HCT116 (cell line): ENCODE results near the gene PAM16. TPM values are rescaled to one million over a fixed set of nuclear protein-coding genes. Genes with fewer than 3 reads are reported as not detected.

Experiments
- ATAC-seq: fragments of 200-7000 bp; cut with Tn5 transposase; 2 replicates; pipeline ENCODE4 v1.9.1; 2020; ENCODE audit warnings: mild to moderate bottlenecking, moderate library complexity
- BruUV-seq: library from RNA; stranded (reverse); fragments of 400-500 nt; replicated peaks from 2 replicates; lab custom pipeline; 2021; lab: Mats Ljungman, UMichigan
- CTCF ChIA-PET: fragments of 300-600 bp; sonication (Branson Sonifier 250); formaldehyde crosslinking; loops from one replicate; lab custom pipeline; 2021; ENCODE audit warnings: antibody characterized with exemption; lab: Charles Lee
- POLR2A ChIA-PET: fragments of 300-600, 350-600 bp; sonication (Branson Sonifier 250); formaldehyde crosslinking; loops from one replicate; lab custom pipeline; 2021; ENCODE audit warnings: antibody characterized with exemption; lab: Charles Lee
- RAD21 ChIA-PET, 2 experiments: fragments of 300-600 bp; sonication (Branson Sonifier 250); formaldehyde crosslinking; loops; one replicate each; lab custom pipeline; 2023; ENCODE audit warnings: low total read pairs in 2 of 2; ENCODE audit not compliant: uncharacterized antibody in 2 of 2, unreplicated experiment in 2 of 2, low non-redundant PET in 1 of 2; lab: Charles Lee
- DNase-seq: peaks from one replicate; pipeline ENCODE4 v3.0.0-alpha.2; 2010; ENCODE audit warnings: low read depth, low spot score
- H2AFZ ChIP-seq: fragments of 200-600 bp; shearing (Covaris generic), sonication (generic); 2 replicates; pipeline ENCODE4 v1.6.1; 2017; ENCODE audit warnings: low read depth, mixed run types, mixed read lengths, antibody characterized with exemption, low read length; ENCODE audit not compliant: poor library complexity, severe bottlenecking
- H3K27ac ChIP-seq: 2 replicates; pipeline ENCODE4 v1.5.1; 2012; ENCODE audit warnings: low read depth, low read length
- H3K27me3 ChIP-seq: fragments of 200-600 bp; sonication (generic); 2 replicates; pipeline ENCODE4 v1.6.1; 2016; ENCODE audit warnings: mixed run types, low read length, mixed read lengths; ENCODE audit not compliant: insufficient read depth
- H3K36me3 ChIP-seq, 2 experiments: fragments of 200-500 bp in 1 of 2; fragments of 200-600 bp in 1 of 2; sonication (Bioruptor generic) in 1 of 2; sonication (generic) in 1 of 2; 2 replicates each; pipeline versions ENCODE4 v1.5.1 to v1.6.1; 2014 to 2016; ENCODE audit warnings: low read length in 2 of 2, inconsistent platforms in 1 of 2, mixed read lengths in 1 of 2, mixed run types in 1 of 2; ENCODE audit not compliant: insufficient read depth in 2 of 2, control insufficient read depth in 1 of 2
- H3K4me1 ChIP-seq, 2 experiments: fragments of 200-600 bp in 1 of 2; sonication (generic) in 1 of 2; 2 replicates each; pipeline versions ENCODE4 v1.5.1 to v1.6.1; 2012 to 2017; ENCODE audit warnings: low read length in 2 of 2, inconsistent platforms in 1 of 2, mild to moderate bottlenecking in 1 of 2, mixed read lengths in 1 of 2, mixed run types in 1 of 2, moderate library complexity in 1 of 2; ENCODE audit not compliant: insufficient read depth in 2 of 2, control insufficient read depth in 1 of 2
- H3K4me2 ChIP-seq: fragments of 200-600 bp; sonication (generic); 2 replicates; pipeline ENCODE4 v1.6.1; 2017; ENCODE audit warnings: mixed run types, low read length, mixed read lengths
- H3K4me3 ChIP-seq, 2 experiments: fragments of 200-600 bp in 1 of 2; sonication (generic) in 1 of 2; replicated peaks in 1 of 2; 2 replicates each; pipeline ENCODE4 v1.5.1; 2011 to 2016; ENCODE audit warnings: low read length in 2 of 2, control low read depth in 1 of 2, low read depth in 1 of 2, mild to moderate bottlenecking in 1 of 2, mixed read lengths in 1 of 2, mixed run types in 1 of 2
- H3K79me2 ChIP-seq: fragments of 200-600 bp; sonication (generic); 2 replicates; pipeline ENCODE4 v1.6.1; 2017; ENCODE audit warnings: mild to moderate bottlenecking, mixed run types, low read length, moderate library complexity, mixed read lengths; ENCODE audit not compliant: insufficient read depth
- H3K9ac ChIP-seq: fragments of 200-600 bp; sonication (generic); 2 replicates; pipeline ENCODE4 v1.6.1; 2016; ENCODE audit warnings: low read length, mixed read lengths
- H3K9me2 ChIP-seq: fragments of 200-600 bp; sonication (generic), shearing (Covaris generic); 2 replicates; pipeline ENCODE4 v1.6.1; 2017; ENCODE audit warnings: mixed run types, mild to moderate bottlenecking, moderate library complexity; ENCODE audit not compliant: insufficient read depth
- H3K9me3 ChIP-seq, 2 experiments: fragments of 200-500 bp in 1 of 2; fragments of 200-600 bp in 1 of 2; sonication (Bioruptor generic) in 1 of 2; sonication (generic) in 1 of 2; 2 replicates each; pipeline ENCODE4 v1.6.1; 2014 to 2017; ENCODE audit warnings: low read length in 2 of 2, mixed read lengths in 2 of 2, inconsistent platforms in 1 of 2, low read depth in 1 of 2, mild to moderate bottlenecking in 1 of 2, mixed run types in 1 of 2, moderate library complexity in 1 of 2; ENCODE audit not compliant: control insufficient read depth in 1 of 2, insufficient read depth in 1 of 2
- H4K20me1 ChIP-seq: fragments of 200-600 bp; sonication (generic), shearing (Covaris generic); 2 replicates; pipeline ENCODE4 v1.6.1; 2017; ENCODE audit warnings: mixed run types, mild to moderate bottlenecking, moderate library complexity; ENCODE audit not compliant: insufficient read depth
- ELF1 ChIP-seq: IDR thresholded peaks from 2 replicates; pipeline ENCODE4 v1.6.1; 2012; ENCODE audit warnings: low read depth, borderline replicate concordance
- EZH2 ChIP-seq: fragments of 200-600 bp; sonication (generic); IDR thresholded peaks from 2 replicates; pipeline ENCODE4 v1.6.1; 2017; ENCODE audit warnings: antibody characterized with exemption, mixed run types
- EZH2phosphoT487 ChIP-seq: fragments of 200-600 bp; IDR thresholded peaks from 2 replicates; pipeline ENCODE4 v1.6.1; 2018; ENCODE audit warnings: antibody characterized with exemption, borderline replicate concordance
- FOSL1 ChIP-seq: IDR thresholded peaks from 2 replicates; pipeline ENCODE4 v1.6.1; 2012; ENCODE audit warnings: low read depth
- JUND ChIP-seq: IDR thresholded peaks from 2 replicates; pipeline ENCODE4 v1.6.1; 2012
- MAX ChIP-seq: IDR thresholded peaks from 2 replicates; pipeline ENCODE4 v1.6.1; 2012
- POLR2A ChIP-seq: IDR thresholded peaks from 2 replicates; pipeline ENCODE4 v1.7.0; 2011; ENCODE audit warnings: borderline replicate concordance; ENCODE audit not compliant: insufficient read depth, insufficient read length; ENCODE audit errors: extremely low read depth
- RAD21 ChIP-seq: IDR thresholded peaks from 2 replicates; pipeline ENCODE4 v1.6.1; 2012; ENCODE audit warnings: low read depth, mild to moderate bottlenecking
- REST ChIP-seq: IDR thresholded peaks from 2 replicates; pipeline ENCODE4 v1.6.1; 2012; ENCODE audit warnings: low read depth
- YY1 ChIP-seq: IDR thresholded peaks from 2 replicates; pipeline ENCODE4 v1.6.1; 2011; ENCODE audit warnings: low read length, low read depth, moderate library complexity, mild to moderate bottlenecking; ENCODE audit not compliant: insufficient replicate concordance; ENCODE audit errors: extremely low read depth
- ZBTB33 ChIP-seq: IDR thresholded peaks from 2 replicates; pipeline ENCODE4 v1.6.1; 2011; ENCODE audit warnings: mild to moderate bottlenecking, low read length, moderate library complexity; ENCODE audit not compliant: insufficient replicate concordance; ENCODE audit errors: extremely low read depth
- ZFX ChIP-seq: fragments of 450-650 bp; IDR thresholded peaks from 2 replicates; pipeline ENCODE4 v1.6.1; 2017
- ZNF274 ChIP-seq: fragments of 200-500 bp; sonication (Bioruptor generic); IDR thresholded peaks from 2 replicates; pipeline ENCODE4 v1.6.1; 2014; ENCODE audit warnings: mild to moderate bottlenecking, low read depth, low read length, inconsistent platforms
- intact Hi-C: fragments of 100-400 bp; cut with micrococcal nuclease; formaldehyde crosslinking; loops from 2 replicates; pipeline ENCODE4 v1.10.0; 2022
- total RNA-seq: library from RNA; stranded (reverse); gene quantifications from one replicate; pipeline ENCODE4 v1.2.1, GENCODE V29; 2021; ENCODE audit not compliant: unreplicated experiment

The PAM16 gene
- total RNA-seq, 1 experiment from 2014 or later, result 102 TPM

- ATAC-seq, result no peak
- no TSS peak for BruUV-seq
- no peak overlapping the region for H3K4me3 ChIP-seq
- no peaks in the 10 kb centered on the region for H3K36me3 ChIP-seq
- DNase-seq, result no peak
- no peak overlapping the region for H3K9ac ChIP-seq
- RAD21 ChIA-PET, result no interaction called here
- no peaks in the 10 kb centered on the region for H3K9me2 ChIP-seq
- no peaks in the 10 kb centered on the region for H4K20me1 ChIP-seq
- H3K4me2 ChIP-seq, result no peak overlapping the region
- POLR2A ChIA-PET, result no interaction called here
- H2AFZ ChIP-seq, result no peak overlapping the region
- TF ChIP-seq POLR2A, result no peak
- TF ChIP-seq MAX, result no peak
- no peak for TF ChIP-seq ZFX
- no peak for TF ChIP-seq RAD21
- TF ChIP-seq YY1, result no peak
- TF ChIP-seq REST, result no peak
- TF ChIP-seq EZH2, result no peak
- no peak for TF ChIP-seq EZH2phosphoT487
- TF ChIP-seq FOSL1, result no peak
- TF ChIP-seq ZBTB33, result no peak
- no peak for TF ChIP-seq ELF1
- TF ChIP-seq JUND, result no peak
- no peak for TF ChIP-seq ZNF274
- peaks cover 10 to 12% of the 10 kb centered on the region in 2 experiments; a peak in 3 of 4 replicates for H3K4me1 ChIP-seq
- H3K9me3 ChIP-seq, result no peaks in the 10 kb centered on the region
- H3K79me2 ChIP-seq, result no peaks in the 10 kb centered on the region
- intact Hi-C loops, result no loop called here
- H3K27ac ChIP-seq, result no peak overlapping the region
- no peaks in the 10 kb centered on the region for H3K27me3 ChIP-seq
- CTCF ChIA-PET, result interaction anchor here (0.8 kb wide), 1 partner anchor 145 kb away, joined by 4 read pairs; no protein-coding TSS in a partner anchor
Measured at GRCh38 chr16:4399001-4399730, 48.0 kb upstream of the PAM16 start.
